A549 (cell line): Measurements from ENCODE around the gene SMTNL2. TPM values are rescaled to one million over a fixed set of nuclear protein-coding genes. Genes with fewer than 3 reads are reported as not detected.

Experiments used
- ATAC-seq, 2 experiments: fragments of 200-7000 bp in 1 of 2; fragments of >200 bp in 1 of 2; cut with Nextera tagmentation in 1 of 2; cut with Tn5 transposase in 1 of 2; 3 replicates each; pipeline versions ENCODE4 v1.8.0 to v1.9.1; 2018 to 2020; ENCODE audit warnings: mild to moderate bottlenecking in 1 of 2, moderate library complexity in 1 of 2
- CTCF ChIA-PET: fragments of 300-600 bp; sonication (Branson Sonifier 250); formaldehyde crosslinking; extraction: SDS; loops from one replicate; lab custom pipeline; 2021; ENCODE audit warnings: antibody characterized with exemption, inconsistent platforms; lab: Yijun Ruan, JAX
- POLR2A ChIA-PET: fragments of 350-600 bp; formaldehyde crosslinking; extraction: SDS; loops from one replicate; lab custom pipeline; 2021; ENCODE audit warnings: antibody characterized with exemption, inconsistent platforms; lab: Yijun Ruan, JAX
- DNase-seq, 2 experiments: peaks; one replicate each; pipeline versions ENCODE4 v3.0.0 to v3.0.0-alpha.2; 2011 to 2016; ENCODE audit warnings: low read depth in 1 of 2, low spot score in 1 of 2
- FAIRE-seq: peaks from 2 replicates; lab custom pipeline; 2011; peaks lifted over from hg19 to GRCh38; lab: Jason Lieb, UNC
- H3K27ac ChIP-seq, 2 experiments: fragments of >200 bp; sonication (Bioruptor Twin); formaldehyde crosslinking; 3 replicates each; pipeline ENCODE4 v1.5.1; 2016 to 2017
- H3K4me1 ChIP-seq: fragments of >200 bp; sonication (Bioruptor Twin); formaldehyde crosslinking; 3 replicates; pipeline ENCODE4 v1.6.1; 2016
- H3K4me2 ChIP-seq: fragments of >200 bp; sonication (Bioruptor Twin); formaldehyde crosslinking; 3 replicates; pipeline ENCODE4 v1.6.1; 2016
- H3K4me3 ChIP-seq: fragments of >200 bp; sonication (Bioruptor Twin); formaldehyde crosslinking; 3 replicates; pipeline ENCODE4 v1.5.1; 2016
- H3K9me3 ChIP-seq: fragments of >200 bp; sonication (Bioruptor Twin); formaldehyde crosslinking; 3 replicates; pipeline ENCODE4 v1.6.1; 2016
- BHLHE40 ChIP-seq: IDR thresholded peaks from 2 replicates; pipeline ENCODE4 v1.6.1; 2012; ENCODE audit warnings: low read depth, low read length, inconsistent platforms
- CBX8 ChIP-seq: fragments of 200-600 bp; sonication (generic); IDR thresholded peaks from 2 replicates; pipeline ENCODE4 v1.6.1; 2016
- EHF ChIP-seq: fragments of 250-450 bp; sonication (Bioruptor Pico); IDR thresholded peaks from 2 replicates; pipeline ENCODE4 v1.5.0; 2020; ENCODE audit warnings: mild to moderate bottlenecking
- EHMT2 ChIP-seq: fragments of 200-600 bp; sonication (generic); IDR thresholded peaks from 2 replicates; pipeline ENCODE4 v1.6.1; 2016; ENCODE audit warnings: antibody characterized with exemption, low read depth, mild to moderate bottlenecking, moderate library complexity
- FOXS1 ChIP-seq: fragments of 250-450 bp; sonication (Bioruptor Pico); IDR thresholded peaks from 2 replicates; pipeline ENCODE4 v1.5.0; 2020; ENCODE audit warnings: mild to moderate bottlenecking, moderate library complexity
- HDAC2 ChIP-seq: fragments of 200-600 bp; sonication (generic); IDR thresholded peaks from 2 replicates; pipeline ENCODE4 v1.6.1; 2016
- HEYL ChIP-seq: fragments of 250-450 bp; sonication (Bioruptor Pico); IDR thresholded peaks from 2 replicates; pipeline ENCODE4 v1.8.0; 2021; ENCODE audit warnings: mild to moderate bottlenecking, moderate library complexity
- HOXA7 ChIP-seq: fragments of 250-450 bp; sonication (Bioruptor Pico); IDR thresholded peaks from 2 replicates; pipeline ENCODE4 v1.5.0; 2020; ENCODE audit warnings: mild to moderate bottlenecking, moderate library complexity
- JUN ChIP-seq, 2 experiments: fragments of >200 bp; sonication (Bioruptor Twin); formaldehyde crosslinking; IDR thresholded peaks; 2 replicates in 1 of 2; 3 replicates in 1 of 2; pipeline ENCODE4 v1.6.1; 2016 to 2017
- JUNB ChIP-seq: fragments of >200 bp; sonication (Bioruptor Twin); formaldehyde crosslinking; IDR thresholded peaks from 2 replicates; pipeline ENCODE4 v1.6.1; 2016
- KDM1A ChIP-seq: fragments of 200-600 bp; sonication (generic); IDR thresholded peaks from 2 replicates; pipeline ENCODE4 v1.6.1; 2016; ENCODE audit warnings: low read depth, mild to moderate bottlenecking
- MAFK ChIP-seq: fragments of 450-650 bp; IDR thresholded peaks from 2 replicates; pipeline ENCODE4 v1.6.1; 2014; ENCODE audit not compliant: partially characterized antibody
- POLR2AphosphoS2 ChIP-seq: conservative IDR thresholded peaks from 2 replicates; pipeline ENCODE4 v1.6.1; 2012; ENCODE audit warnings: low read length, improper control_type of control experiment, inconsistent platforms
- RARB ChIP-seq: fragments of 250-450 bp; sonication (Bioruptor Pico); IDR thresholded peaks from 2 replicates; pipeline ENCODE4 v1.8.0; 2021; ENCODE audit warnings: mild to moderate bottlenecking, moderate library complexity
- SMC3 ChIP-seq: fragments of >200 bp; sonication (Bioruptor Twin); formaldehyde crosslinking; IDR thresholded peaks from 3 replicates; pipeline ENCODE4 v1.6.1; 2018; ENCODE audit warnings: inconsistent platforms
- TFCP2L1 ChIP-seq: fragments of 250-450 bp; sonication (Bioruptor Pico); IDR thresholded peaks from 2 replicates; pipeline ENCODE4 v1.5.0; 2021; ENCODE audit warnings: mild to moderate bottlenecking
- ZNF302 ChIP-seq: fragments of 250-450 bp; sonication (Bioruptor Pico); IDR thresholded peaks from 2 replicates; pipeline ENCODE4 v1.9.0; 2021; ENCODE audit warnings: inconsistent platforms, mild to moderate bottlenecking, moderate library complexity
- ZSCAN20 ChIP-seq: fragments of 250-450 bp; sonication (Bioruptor Pico); IDR thresholded peaks from 2 replicates; pipeline ENCODE4 v1.8.0; 2022; ENCODE audit warnings: mild to moderate bottlenecking, moderate library complexity
- WGBS: methylation state at CpG from one replicate; pipeline ENCODE4 v1.1.6; 2017; ENCODE audit errors: missing lambda C conversion rate; 5-methylcytosine and 5-hydroxymethylcytosine counted together
- polyA plus RNA-seq, 4 experiments: library from polyadenylated mRNA; depleted of rRNA in 3 of 4; stranded (reverse); fragments of >200 nt; fragmentation: RNase III in 1 of 4; extraction: RNeasy Plus Mini Kit Qiagen cat#74134 plus additional on column Dnase treatment in 1 of 4; gene quantifications; 2 replicates in 3 of 4; 3 replicates in 1 of 4; pipeline ENCODE4 v1.2.3, GENCODE V29; 2011 to 2017
- TF ChIP-seq, protein P1 (sequence below): IDR thresholded peaks from 2 replicates; pipeline ENCODE4 v1.6.1; 2012
- TF ChIP-seq, protein P2 (sequence below): fragments of 250-450 bp; sonication (Bioruptor Pico); IDR thresholded peaks from 2 replicates; pipeline ENCODE4 v1.5.0; 2021; ENCODE audit warnings: mild to moderate bottlenecking, moderate library complexity, borderline replicate concordance
- TF ChIP-seq, protein P3 (sequence below): fragments of 250-450 bp; sonication (Bioruptor Pico); IDR thresholded peaks from 2 replicates; pipeline ENCODE4 v1.5.0; 2020; ENCODE audit warnings: low read depth, mild to moderate bottlenecking, moderate library complexity

Gene SMTNL2
- polyA plus RNA-seq, 2 of the 4 experiments (the other 2 are of a cell fraction) = 0.05 to 0.06 TPM

DNA sequence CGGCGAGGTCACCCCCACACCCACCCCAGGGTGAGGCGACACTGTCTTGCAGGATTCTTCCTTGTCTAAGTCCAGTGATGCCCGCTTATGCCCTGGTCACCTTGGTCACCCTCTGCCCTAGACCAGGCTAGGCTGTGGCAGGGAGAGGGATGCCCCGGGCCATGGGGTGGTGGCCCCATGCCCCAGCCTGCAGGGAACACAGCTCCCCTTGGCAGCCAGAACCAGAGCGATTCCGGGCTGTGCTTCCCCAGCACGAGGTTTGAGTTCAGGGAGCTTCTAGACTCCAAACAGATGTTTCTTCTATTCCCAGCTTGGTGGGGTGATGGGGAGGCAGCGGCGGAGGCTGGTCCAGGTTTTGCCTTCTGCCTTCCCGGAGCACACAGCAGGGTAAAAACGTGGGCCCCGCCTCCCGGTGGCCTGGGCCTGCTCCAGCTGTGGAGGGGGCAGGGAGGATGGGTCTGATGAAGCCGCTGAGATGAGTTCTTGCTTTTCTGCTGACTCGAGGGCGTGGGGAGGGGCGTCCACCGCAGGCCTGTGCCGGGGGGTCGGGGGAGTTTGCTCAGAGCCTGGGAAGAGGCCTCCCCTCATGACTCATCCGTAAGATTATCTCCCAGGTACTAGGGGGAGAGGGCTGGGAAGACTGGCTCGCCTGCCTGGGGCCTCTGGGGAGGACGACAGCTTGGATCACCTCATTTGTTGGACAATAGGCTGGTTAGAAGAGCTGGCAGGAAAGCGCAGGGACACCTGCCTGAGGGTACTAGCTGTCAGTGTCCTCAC lies 15.4 kb downstream of the SMTNL2 start:
- ChIA-PET CTCF (interaction anchor here (0.8 to 18.8 kb wide), 4 partner anchors 12 to 33 kb away, joined by 3 to 186 read pairs (median 30); no protein-coding TSS in a partner anchor), POLR2A (no interaction called here)
- Histone ChIP-seq H3K27ac (no peak overlapping the region), H3K4me1 (peaks cover 5% of the 10 kb centered on the region; the same call in 1 of the 3 replicates), H3K4me3 (no peak overlapping the region)
- 52% methylated on average over 20 of the region's 25 CpGs for WGBS
- ATAC-seq (peak in 1 of 2 experiments; percentile 10; a peak in 2 of 6 replicates), FAIRE-seq (no peak), DNase-seq (no peak)
- TF ChIP-seq ZNF302 (CRISPR knock-in tag) (no peak), HEYL (CRISPR knock-in tag) (no peak), TFCP2L1 (CRISPR knock-in tag) (no peak), CBX8 (no peak), SMC3 (no peak), POLR2AphosphoS2 (no peak), JUNB (no peak), JUN (IDR thresholded peaks at IDR 0.05) (no peak), BHLHE40 (no peak), FOXS1 (CRISPR knock-in tag) (no peak)
- TF ChIP-seq, protein P1, sequence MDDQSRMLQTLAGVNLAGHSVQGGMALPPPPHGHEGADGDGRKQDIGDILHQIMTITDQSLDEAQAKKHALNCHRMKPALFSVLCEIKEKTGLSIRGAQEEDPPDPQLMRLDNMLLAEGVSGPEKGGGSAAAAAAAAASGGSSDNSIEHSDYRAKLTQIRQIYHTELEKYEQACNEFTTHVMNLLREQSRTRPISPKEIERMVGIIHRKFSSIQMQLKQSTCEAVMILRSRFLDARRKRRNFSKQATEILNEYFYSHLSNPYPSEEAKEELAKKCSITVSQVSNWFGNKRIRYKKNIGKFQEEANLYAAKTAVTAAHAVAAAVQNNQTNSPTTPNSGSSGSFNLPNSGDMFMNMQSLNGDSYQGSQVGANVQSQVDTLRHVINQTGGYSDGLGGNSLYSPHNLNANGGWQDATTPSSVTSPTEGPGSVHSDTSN = no peak
- TF ChIP-seq, protein P2, sequence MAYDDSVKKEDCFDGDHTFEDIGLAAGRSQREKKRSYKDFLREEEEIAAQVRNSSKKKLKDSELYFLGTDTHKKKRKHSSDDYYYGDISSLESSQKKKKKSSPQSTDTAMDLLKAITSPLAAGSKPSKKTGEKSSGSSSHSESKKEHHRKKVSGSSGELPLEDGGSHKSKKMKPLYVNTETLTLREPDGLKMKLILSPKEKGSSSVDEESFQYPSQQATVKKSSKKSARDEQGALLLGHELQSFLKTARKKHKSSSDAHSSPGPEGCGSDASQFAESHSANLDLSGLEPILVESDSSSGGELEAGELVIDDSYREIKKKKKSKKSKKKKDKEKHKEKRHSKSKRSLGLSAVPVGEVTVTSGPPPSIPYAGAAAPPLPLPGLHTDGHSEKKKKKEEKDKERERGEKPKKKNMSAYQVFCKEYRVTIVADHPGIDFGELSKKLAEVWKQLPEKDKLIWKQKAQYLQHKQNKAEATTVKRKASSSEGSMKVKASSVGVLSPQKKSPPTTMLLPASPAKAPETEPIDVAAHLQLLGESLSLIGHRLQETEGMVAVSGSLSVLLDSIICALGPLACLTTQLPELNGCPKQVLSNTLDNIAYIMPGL (CRISPR knock-in tag) = no peak
- TF ChIP-seq, all 56 proteins: peak for 0
- Histone ChIP-seq H3K4me2 (no peak overlapping the region), H3K9me3 (no peaks in the 10 kb centered on the region)

DNA sequence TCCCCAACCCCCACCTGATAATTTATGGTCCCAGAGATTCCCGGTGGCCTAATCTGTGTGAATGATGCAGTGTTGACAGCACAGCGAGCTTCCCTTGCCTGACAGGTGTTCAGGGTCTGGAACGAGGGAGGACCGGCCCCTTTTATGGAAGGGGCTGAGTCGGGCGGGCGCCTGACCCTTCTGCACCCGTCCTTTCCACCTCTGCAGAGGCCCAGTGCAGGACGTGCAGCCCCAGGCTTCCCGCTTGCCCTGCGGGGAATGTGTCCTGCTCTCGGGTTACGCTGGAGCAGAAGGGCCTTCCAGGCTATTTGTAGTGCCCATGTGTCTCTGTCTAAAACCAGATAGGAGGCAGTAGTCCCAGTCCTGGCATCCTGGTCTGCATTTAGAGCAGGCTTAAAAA lies 16.2 kb downstream of the SMTNL2 start:
- Histone ChIP-seq H3K4me3 (no peak overlapping the region), H3K9me3 (no peaks in the 10 kb centered on the region), H3K4me1 (peaks cover 5% of the 10 kb centered on the region; the same call in 1 of the 3 replicates), H3K4me2 (no peak overlapping the region), H3K27ac (no peak overlapping the region)
- no peak for TF ChIP-seq MAFK
- ChIA-PET POLR2A (no interaction called here), CTCF (interaction anchor here (0.5 to 18.8 kb wide), 3 partner anchors 24 to 45 kb away, joined by 5 to 186 read pairs (median 58); no protein-coding TSS in a partner anchor)
- no peak for ATAC-seq
- WGBS = 67% methylated on average over 13 of the region's 13 CpGs
- DNase-seq = no peak
- FAIRE-seq = no peak

DNA sequence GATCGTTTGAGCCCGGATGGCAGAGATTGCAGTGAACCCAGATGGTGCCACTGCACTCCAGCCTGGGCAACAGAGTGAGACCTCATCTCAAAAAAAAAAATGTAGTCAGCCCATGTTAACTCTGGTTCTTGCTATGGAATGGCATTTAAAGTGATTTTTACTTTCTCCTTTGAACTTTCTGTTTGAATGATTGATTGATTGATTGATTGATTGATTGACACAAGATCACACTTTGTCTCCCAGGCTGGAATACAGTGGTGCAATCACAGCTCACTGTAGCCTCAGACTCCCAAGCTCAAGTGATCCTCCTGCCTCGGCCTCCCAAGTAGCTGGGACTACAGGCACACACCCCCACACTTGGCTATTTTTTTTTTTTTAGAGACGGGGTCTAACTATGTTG lies 17.0 kb downstream of the SMTNL2 start:
- TF ChIP-seq RARB (CRISPR knock-in tag) (no peak), KDM1A (no peak), EHF (CRISPR knock-in tag) (no peak), MAFK (no peak), HOXA7 (CRISPR knock-in tag) (no peak), EHMT2 (no peak), HDAC2 (no peak), ZSCAN20 (no peak)
- TF ChIP-seq, protein P3, sequence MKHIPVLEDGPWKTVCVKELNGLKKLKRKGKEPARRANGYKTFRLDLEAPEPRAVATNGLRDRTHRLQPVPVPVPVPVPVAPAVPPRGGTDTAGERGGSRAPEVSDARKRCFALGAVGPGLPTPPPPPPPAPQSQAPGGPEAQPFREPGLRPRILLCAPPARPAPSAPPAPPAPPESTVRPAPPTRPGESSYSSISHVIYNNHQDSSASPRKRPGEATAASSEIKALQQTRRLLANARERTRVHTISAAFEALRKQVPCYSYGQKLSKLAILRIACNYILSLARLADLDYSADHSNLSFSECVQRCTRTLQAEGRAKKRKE = no peak
- CTCF ChIA-PET = interaction anchor here (0.7 to 18.8 kb wide), 7 partner anchors 12 to 196 kb away, joined by 3 to 186 read pairs (median 4); partner anchors contain the start of gene SMTNL2
- WGBS = 54% methylated on average over 4 of the region's 4 CpGs
- DNase-seq (no peak), FAIRE-seq (no peak), ATAC-seq (no peak)
- POLR2A ChIA-PET = no interaction called here
- Histone ChIP-seq H3K9me3 (no peaks in the 10 kb centered on the region), H3K4me2 (no peak overlapping the region), H3K27ac (no peak overlapping the region), H3K4me1 (peaks cover 5% of the 10 kb centered on the region; the same call in 1 of the 3 replicates), H3K4me3 (no peak overlapping the region)
